DND-41 (cell line): ENCODE measurements around the gene SLC9A4.

Experiments used
- EZH2 ChIP-seq: IDR thresholded peaks from 3 replicates; pipeline ENCODE4 v1.6.1; 2012; ENCODE audit warnings: borderline replicate concordance, low read depth, mild to moderate bottlenecking, moderate library complexity, low read length, inconsistent platforms; ENCODE audit not compliant: severe bottlenecking
- TF ChIP-seq, protein P1 (sequence below): IDR thresholded peaks from 2 replicates; pipeline ENCODE4 v1.5.1; 2012; ENCODE audit warnings: borderline replicate concordance, low read length, moderate library complexity, mild to moderate bottlenecking; ENCODE audit not compliant: poor library complexity, severe bottlenecking; ENCODE audit errors: extremely low read depth

GRCh38 chr2:102460467-102460866, 12.6 kb upstream of the SLC9A4 start:
- TF ChIP-seq, protein P1, sequence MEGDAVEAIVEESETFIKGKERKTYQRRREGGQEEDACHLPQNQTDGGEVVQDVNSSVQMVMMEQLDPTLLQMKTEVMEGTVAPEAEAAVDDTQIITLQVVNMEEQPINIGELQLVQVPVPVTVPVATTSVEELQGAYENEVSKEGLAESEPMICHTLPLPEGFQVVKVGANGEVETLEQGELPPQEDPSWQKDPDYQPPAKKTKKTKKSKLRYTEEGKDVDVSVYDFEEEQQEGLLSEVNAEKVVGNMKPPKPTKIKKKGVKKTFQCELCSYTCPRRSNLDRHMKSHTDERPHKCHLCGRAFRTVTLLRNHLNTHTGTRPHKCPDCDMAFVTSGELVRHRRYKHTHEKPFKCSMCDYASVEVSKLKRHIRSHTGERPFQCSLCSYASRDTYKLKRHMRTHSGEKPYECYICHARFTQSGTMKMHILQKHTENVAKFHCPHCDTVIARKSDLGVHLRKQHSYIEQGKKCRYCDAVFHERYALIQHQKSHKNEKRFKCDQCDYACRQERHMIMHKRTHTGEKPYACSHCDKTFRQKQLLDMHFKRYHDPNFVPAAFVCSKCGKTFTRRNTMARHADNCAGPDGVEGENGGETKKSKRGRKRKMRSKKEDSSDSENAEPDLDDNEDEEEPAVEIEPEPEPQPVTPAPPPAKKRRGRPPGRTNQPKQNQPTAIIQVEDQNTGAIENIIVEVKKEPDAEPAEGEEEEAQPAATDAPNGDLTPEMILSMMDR, result no peak
- no peak for TF ChIP-seq EZH2
